CD1c-positive myeloid dendritic cell (primary cell): Measurements from ENCODE around the gene NRF1.
"Not testable (repeated sequence)": the region's sequence is repeated elsewhere in the genome, so short reads cannot be mapped to it uniquely, and the experiment has no call there.

Experiments
- DNase-seq: peaks from one replicate; pipeline ENCODE4 v3.0.0-alpha.2; 2016; ENCODE audit errors: extremely low spot score

The NRF1 gene

DNA sequence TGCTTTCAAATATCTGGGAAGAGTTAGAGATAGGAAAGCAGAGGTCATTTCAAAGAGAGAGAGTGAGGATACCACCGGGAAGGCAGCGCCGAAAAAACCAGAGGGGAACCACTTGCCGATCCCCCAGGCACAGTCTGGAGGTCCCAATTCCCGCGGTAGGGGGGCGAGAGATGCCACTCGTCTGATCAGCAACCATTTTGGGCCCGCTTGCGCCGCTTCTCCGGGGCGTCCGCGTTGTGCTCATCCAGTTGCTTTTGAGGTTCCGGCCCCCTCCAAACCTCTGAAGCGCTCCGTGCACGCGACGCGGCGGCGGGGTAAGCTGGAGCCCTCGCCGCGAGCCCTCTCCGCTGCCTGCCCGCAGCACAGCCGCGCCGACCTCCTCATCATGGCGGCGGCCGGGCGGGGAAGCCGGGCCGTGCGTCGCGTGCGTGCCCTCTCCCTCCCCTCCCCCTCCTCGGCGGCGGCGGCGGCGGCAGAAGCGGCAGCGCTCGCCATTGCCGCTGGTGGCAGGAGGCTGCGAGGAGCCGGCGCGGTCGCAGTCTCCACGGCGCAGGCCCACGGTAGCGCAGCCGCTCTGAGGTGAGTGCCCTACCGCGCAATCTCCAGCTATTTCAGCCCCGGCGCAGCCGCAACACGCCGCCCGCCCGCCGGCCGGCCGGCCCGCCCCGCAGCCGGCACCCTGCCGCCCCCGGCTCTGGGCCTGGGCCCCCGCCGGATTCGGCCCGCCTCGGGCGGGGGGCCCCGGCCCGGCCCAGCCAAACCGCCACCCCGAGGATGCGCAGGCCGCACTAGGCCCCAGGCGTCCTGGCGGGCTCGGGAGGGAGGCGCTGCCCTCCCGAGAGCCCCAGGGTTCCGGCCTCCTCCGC lies at the start of gene NRF1:
Gene NRF1 (plus strand): TSS at position 475 of the 866 bp plus-strand sequence. CDS start 45,632 bp downstream, outside the sequence.
- DNase-seq, result peak; percentile 96

DNA sequence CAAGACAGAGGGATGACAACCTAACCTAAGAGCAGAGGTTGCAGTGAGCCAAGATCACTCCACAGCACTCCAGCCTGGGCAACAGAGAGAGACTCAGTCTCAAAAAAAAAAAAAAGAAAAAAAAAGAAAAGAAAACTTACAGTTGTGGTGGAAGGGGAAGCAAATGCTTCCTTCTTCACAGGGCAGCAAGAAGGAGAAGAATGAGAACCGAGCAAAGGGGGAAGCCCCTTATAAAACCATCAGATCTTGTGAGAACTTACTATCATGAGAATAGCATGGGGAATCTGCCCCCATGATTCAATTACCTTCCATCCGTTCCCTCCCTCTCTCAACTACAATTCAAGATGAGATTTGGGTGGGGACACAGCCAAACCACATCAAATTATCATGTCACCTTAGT lies 45.2 kb upstream of the NRF1 start:
- peak; percentile 53 for DNase-seq

DNA sequence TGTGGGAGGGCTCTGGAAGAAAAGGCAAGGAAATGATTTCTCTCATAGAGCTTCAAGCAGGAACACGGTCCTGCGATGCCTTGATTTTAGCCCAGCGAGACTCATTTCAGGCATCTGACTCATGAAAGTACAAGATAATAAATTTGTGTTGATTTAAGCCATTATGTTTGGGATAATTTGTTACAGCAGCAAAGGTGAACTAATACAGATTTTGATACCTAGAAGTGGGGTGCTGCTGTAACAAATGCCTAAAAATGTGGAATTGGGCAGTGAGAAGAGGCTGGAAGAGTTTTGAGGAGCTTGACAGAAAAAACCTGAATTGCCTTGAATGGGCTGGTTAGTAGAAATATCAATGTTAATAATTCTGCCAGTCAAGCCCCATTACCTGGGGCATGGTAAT lies 44.1 kb upstream of the NRF1 start:
- DNase-seq, result no peak

DNA sequence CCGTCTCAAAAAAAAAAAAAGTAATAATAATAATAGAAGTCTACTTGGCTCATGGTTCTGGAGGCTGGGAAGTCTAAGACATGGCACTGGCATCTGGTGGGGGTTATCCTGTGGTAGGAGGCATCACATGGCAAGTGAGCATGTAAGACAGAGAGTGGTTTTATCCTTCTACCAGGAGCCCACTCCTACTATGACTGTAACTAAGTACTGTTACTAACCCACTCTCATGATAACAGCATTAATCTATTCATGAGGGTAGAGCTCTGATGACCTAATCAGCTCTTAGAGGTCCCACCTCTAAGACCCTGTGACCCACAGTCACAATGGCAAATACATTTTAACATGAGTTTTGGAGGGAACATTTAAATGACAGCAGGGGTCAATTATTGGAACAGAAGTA lies 43.3 kb upstream of the NRF1 start:
- DNase-seq, result no peak

DNA sequence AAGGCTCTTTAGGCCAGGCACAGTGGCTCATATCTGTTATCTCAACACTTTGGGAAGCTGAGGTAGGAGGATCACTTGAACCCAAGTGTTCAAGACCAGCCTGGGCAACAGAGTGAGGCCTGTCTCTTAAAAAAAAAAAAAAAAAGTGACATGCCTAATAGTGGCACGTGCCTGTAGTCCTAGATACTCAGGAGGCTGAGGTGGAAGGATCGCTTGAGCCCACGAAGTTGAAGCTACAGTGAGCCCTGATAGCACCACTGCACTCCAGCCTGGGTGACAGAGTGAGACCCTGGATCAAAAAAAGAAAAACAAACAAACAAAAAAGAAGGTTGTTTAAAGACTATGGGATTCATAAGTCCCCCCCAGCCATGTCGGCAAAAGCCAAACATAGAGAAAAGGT lies 42.2 kb upstream of the NRF1 start:
- no peak for DNase-seq

DNA sequence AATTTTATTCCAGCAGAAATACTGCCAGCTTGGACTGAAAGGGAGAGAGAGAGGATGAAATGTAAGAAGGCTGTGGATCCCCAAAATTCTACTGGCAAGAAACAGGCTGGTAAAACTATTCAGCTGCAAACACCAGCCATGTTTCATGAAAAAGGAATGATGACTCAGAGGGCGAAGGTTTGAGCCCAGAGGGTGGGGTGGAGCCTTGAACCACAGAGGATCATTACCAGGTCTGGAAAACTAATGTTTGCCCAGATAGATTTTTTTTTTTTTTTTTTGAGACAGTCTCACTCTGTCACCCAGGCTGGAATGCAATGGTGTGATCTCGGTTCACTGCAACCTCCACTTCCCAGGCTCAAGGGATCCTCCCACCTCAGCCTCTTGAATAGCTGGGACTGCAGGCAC lies 41.7 kb upstream of the NRF1 start:
- DNase-seq, result no peak

DNA sequence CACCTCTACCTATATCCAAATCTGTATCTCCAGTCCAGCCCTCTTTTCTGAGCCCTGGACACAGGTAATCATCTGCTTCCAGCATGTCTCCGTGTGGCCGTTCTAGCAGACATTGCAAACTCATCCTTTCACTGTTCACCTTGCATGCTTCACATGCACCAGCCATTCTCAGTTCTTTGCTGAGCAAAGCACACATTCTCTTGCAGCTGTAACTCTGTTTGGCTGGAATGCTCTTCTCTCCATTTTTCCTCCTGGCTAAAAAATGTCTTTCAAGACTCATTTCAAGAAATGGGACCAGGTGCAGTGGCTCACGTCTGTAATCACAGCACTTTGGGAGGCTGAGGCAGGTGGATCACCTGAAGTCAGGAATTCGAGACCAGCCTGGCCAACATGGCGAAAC lies 40.3 kb upstream of the NRF1 start:
- no peak for DNase-seq

DNA sequence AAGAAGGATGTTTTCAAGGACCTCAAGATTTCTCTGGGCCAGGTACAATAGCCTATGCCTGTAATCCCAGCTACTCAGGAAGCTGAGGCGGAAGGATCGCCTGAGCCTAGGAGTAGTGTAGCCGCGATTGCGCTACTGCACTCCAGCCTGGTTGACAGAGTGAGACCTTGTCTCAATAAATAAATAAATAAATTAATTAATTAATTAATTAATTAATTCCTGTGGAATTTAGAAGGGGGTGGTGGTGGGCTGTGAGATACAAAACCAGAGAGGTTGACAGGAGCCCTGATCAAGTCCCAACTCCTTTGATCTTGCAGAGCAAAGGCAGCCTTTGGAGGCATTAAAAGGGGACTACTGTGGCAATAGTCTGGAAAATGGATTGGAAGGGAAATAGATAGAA lies 39.3 kb upstream of the NRF1 start:
- DNase-seq, result no peak

DNA sequence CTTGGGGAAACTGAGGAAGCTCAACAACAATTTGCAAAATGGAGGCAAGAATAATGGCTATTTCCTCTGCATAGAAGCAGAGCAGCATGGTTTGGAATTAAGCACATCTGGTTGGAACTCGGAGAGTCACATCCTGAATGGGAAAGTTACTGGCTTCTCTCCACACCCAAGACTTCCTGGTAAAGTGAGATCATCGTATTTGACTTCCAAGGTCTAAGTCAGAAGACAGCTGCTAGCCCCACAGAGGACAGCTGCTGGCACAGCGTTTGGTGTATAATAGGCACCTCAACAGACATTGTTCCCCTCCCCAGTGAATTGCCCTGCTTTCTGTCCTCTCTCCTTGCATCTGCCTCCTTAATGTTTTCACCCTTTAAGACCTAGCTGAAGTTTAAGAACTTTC lies 37.0 kb upstream of the NRF1 start:
- no peak for DNase-seq

DNA sequence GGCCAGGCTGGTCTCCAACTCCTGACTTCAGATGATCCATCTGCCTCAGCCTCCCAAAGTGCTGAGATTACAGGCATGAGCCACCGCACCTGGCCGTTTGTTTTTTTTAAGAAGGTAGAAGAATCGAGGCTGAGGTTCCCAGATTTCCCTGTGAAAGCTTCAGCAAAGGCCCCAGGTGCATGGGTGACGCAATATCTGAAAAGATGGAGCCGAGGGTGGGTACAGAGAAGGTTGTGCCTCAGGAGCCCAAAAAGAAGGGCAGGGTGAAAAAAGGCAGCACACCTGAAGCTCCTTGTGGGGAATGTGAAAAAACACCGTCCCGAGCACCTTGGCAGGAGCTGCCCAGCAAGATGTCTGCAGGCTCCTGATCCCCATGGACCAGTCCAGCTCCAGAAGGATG lies 35.8 kb upstream of the NRF1 start:
- no peak for DNase-seq

DNA sequence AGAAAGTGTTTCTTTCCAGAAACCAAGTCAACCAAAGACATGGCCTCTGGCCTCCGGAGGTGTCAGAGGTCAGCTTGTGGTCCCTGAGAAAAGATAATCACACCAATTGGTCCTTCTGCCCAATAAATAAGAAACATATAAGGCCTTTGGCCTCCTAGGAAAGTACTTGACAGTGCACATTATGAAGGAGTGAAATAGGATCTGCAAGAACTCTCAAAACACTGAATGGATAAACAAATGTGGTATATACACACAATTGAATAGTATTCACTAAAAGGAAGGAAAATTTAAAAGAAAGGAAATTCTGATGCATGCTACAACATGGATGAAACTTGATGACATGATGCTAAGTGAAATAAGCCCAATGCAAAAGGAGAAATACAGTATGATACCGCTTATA lies 35.4 kb upstream of the NRF1 start:
- DNase-seq, result no peak

DNA sequence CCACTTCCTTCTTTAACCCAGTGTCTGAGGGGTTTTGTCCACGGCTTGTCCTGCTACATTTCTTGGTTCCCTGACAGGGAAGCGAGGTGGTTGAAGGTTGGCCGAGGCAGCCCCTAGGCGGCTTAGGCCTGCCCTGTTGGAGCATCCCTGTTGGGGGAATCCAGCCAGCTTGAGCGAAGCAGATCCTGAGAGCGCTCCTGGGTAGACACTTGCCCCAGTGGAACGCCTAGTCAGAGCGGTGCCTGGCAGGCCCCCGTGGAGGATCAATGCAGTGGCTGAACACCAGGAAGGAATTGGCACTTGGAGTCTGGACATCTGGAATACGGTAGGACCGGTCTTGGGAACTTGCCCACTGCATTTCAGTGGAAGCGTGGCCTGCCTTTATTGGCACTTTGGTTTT lies 32.7 kb upstream of the NRF1 start:
- no peak for DNase-seq

DNA sequence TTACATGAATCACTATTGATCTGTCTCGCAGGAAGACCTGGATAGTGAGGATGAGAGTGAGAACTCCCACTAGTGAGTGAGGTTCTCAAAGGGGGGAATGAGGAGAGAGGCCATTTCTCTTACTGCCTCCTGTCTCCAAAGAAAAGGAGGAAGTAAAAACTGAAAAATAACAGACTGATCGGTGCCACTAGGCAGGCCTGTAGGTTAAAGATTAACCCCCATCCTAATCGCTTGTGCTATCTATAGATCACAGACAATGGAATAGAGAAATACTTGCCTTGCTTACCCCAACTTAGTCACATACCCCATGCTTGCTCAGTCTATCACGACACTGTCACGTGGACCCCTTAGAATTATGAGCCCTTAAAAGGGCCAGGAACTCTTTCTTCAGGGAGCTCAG lies 25.3 kb upstream of the NRF1 start:
- not testable (repeated sequence) for DNase-seq

DNA sequence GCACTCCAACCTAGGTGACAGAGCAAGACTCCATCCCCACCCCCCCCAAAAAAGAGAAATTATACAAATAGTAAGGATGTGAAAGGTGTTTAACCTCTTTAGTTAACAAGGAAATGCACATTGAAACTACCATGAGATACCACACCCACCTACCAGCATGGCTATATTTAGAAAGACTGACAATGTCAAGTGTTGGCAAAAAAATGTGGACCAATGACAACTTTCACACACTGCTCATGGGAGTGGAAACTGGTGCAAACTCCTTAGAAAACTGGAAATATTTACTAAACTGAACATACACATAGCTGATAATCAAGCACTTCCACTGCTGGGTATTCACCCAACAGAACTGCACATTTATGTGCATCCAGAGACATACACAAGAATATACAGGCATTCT lies 23.3 kb upstream of the NRF1 start:
- DNase-seq, result no peak

DNA sequence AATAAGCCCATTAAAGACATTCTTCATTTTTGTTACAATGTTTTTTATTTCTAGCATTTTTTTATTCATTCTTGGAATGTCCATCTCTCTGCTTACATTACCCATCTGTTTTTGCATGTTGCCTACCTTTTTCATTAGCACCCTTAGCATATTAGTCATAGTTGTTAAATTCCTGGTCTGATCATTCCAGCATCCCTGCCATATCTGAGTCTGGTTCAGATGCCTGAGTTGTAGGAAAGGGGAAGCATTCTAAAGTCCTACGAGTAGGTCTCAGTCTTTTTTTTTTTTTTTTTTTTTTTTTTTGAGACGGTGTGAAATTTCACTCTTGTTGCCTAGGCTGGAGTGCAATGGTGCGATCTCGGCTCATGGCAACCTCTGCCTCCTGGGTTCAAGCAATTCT lies 19.7 kb upstream of the NRF1 start:
- DNase-seq, result no peak

DNA sequence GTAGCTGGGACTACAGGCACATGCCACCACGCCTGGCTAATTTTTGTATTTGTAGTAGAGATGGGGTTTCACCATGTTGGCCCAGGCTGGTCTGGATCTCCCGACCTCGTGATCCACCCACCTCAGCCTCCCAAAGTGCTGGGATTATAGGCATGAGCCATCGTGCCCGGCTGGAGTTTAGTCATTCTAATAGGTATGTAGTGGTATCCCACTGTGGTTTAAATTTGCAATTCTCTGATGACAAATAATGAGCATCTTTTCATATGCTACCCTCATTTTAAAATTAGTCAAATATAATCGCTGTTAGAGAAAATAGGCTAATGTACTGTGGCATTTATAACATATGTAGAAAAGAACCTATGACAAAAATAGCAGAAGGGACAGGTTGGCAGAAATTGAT lies 15.1 kb upstream of the NRF1 start:
- DNase-seq, result not testable (repeated sequence)

DNA sequence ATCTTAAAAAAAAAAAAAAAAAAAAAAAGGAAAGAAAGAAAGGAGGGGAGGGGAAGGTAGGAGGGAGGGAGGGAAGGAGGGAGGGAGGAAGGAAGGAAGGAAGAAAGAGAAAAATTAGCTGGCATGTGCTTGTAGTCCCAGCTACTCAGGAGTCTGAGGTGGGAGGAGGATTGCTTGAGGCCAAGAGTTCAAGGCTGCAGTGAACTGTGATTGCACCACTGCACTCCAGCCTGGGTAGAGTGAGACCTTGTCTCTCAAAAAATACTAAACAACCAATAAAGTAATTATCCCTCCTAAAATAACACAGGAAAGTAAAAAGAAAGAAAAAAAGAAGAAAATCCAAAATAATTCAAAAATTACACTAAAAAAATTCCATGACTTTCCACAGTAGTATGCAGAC lies 13.8 kb upstream of the NRF1 start:
- no peak for DNase-seq

DNA sequence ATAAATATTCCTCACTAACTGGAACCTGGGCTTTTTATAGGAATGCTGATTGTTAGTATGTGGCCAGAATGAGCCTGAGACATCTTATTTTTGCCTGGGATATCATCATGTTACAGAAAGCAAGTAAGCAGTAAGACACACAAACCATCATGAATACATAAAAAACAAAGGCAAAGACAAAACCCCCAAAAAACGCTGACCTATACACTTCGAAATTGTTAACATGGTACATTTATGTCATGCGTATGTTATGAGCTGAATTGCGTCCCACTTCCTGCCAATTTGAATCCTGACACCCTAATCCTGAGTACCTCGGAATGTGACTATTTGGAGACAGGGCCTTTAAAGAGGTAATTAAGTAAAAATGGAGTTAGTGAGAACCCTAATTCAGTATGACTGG lies 12.3 kb upstream of the NRF1 start:
- DNase-seq, result no peak

DNA sequence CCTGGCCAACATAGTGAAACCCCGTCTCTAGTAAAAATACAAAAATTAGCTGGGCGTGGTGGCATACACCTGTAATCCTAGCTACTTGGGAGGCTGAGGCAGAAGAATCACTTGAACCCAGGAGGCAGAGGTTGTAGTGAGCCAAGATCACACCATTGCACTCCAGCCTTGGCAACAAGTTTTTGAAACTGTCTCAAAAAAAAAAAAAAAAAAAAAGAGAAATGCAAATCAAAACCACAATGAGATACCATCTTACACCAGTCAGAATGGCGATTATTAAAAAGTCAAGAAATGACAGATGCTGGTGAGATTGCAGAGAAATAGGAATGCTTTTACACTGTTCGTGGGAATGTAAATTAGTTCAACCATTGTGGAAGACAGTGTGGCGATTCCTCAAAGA lies 7.9 kb upstream of the NRF1 start:
- DNase-seq, result not testable (repeated sequence)

DNA sequence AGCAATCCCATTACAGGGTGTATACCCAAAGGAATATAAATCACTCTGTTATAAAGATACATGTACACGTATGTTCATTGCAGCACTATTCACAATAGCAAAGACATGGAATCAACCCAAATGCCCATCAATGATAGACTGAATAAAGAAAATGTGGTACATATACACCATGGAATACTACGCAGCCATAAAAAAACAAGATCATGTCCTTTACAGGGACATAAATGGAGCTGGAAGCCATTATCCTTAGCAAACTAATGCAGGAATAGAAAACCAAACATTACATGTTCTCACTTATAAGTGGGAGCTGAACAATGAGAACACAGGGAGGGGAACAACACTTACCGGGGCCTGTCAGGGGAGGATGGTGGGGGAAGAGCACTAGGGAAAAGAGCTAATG lies 7.5 kb upstream of the NRF1 start:
- not testable (repeated sequence) for DNase-seq

DNA sequence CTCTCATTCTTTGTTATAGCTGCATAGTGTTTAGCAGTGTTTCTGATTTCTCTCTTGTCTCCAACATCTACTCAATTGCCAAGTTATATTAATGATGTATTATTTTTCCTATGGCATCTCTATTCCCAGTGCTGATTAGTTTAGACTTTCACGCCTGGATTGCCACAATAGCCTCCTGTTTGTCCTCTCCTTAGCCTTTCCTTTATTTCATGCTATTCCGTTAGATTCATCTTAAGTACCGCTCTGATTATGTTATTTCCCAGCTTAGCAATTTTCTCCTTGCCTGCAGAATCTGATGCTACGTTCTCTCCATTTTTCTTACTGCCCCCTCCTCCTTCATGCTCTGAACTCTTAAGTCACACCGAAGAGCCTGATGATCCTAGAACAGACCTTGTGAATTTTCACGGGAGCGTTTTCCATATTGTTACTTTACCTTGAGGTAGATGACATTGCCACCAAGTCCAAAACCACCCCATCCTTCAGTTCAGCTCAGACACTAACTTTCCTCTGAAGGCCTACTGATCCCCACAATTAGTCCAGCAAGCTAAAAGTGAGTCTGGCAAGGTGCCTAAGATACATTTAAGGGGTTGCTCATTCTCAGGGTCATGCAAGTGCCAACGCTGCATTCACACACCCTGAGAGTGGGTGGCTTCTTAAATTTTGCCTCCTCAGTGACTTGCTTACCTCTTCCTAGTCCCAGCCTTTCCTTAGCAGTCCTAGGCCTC lies 6.6 kb upstream of the NRF1 start:
- DNase-seq, result no peak

DNA sequence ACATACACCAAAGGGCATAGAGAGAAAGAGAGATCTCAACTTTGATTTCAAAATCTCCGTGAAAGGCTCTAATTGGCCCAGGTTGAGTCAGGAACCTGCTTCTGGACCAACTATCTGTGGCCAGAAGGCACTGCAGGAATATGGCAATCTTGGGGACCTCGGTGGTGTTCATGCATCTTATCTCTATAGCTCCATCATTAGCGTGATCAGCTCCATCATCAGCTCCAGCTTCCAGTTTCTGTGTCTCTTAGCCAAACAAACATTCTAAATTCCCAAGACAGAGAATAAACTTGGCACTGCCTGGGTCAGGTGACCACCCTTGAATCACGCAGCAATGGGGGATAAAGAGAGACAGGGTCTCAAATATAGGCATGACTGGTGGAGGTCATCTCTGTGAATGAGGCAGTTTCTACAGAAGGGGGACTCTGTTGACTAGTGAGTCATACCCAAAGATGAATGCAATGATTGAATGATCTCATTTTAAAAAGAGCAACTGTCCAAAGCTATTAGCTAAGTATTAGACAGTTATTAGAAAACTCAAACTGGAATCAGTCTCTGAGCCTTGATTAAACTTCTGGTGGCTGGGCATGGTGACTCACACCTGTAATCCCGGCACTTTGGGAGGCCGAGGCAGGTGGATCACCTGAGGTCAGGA lies 5.4 kb upstream of the NRF1 start:
- no peak for DNase-seq

DNA sequence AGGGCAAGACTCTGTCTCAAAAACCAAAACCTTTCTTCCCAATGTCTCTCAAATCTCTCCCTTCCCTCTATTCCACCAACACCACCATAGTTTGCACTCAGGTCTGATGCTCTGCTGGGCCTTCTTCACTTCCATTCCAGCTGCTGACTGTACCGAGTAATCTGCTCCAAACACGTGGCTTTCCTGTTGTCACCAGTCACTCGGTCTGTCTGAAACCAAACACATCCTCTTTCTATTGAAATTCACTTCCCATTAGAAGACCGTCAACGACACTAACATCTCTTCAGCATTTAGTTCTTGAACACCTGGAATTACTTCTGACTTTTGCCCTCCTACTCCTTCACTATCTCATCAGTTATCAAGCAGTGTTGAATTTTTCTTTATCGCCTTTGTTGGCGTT lies 4.7 kb upstream of the NRF1 start:
- peak; percentile 77 for DNase-seq
